Measurements from ENCODE around the gene NUBP1.
"Not testable (repeated sequence)": the region's sequence is repeated elsewhere in the genome, so short reads cannot be mapped to it uniquely, and the experiment has no call there.

NUBP1 gene

DNA sequence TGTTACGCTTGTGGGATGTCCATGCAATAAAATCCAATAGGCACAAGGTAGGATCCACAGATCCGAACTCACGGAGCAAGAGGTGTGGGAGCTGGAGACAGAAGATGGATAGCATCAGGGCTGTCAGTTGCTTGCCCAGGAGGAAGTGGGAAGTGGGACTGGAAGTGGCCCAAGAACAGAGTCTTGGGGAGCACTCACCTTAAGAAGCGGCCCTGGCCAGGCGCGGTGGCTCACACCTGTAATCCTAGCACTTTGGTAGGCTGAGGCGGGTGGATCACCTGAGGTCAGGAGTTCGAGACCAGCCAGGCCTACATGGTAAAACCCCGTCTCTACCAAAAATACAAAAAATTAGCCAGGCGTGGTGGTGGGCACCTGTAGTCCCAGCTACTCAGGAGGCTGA, 2.4 kb upstream of the NUBP1 start:
- not testable (repeated sequence) for H3K9me3 Mint-ChIP-seq; DNase-seq (ENCODE audit: low spot score in 2 of 2); H3K4me3 Mint-ChIP-seq; ATAC-seq; H3K27ac Mint-ChIP-seq
- H3K4me1 Mint-ChIP-seq: peaks cover 58% of the 10 kb centered on the region
- peaks cover 13% of the 10 kb centered on the region for H3K36me3 Mint-ChIP-seq

- H3K4me3 Mint-ChIP-seq: no peak overlapping the region
- no peak overlapping the region for H3K27ac Mint-ChIP-seq
- H3K4me1 Mint-ChIP-seq: peaks cover 62% of the 10 kb centered on the region
- H3K9me3 Mint-ChIP-seq: no peaks in the 10 kb centered on the region
- ATAC-seq (no peak), DNase-seq (ENCODE audit: low spot score in 2 of 2) (no peak)
- H3K36me3 Mint-ChIP-seq: peaks cover 19% of the 10 kb centered on the region
These were observed 1.8 kb upstream of the NUBP1 start for GRCh38 chr16:10741844-10742243.

DNA sequence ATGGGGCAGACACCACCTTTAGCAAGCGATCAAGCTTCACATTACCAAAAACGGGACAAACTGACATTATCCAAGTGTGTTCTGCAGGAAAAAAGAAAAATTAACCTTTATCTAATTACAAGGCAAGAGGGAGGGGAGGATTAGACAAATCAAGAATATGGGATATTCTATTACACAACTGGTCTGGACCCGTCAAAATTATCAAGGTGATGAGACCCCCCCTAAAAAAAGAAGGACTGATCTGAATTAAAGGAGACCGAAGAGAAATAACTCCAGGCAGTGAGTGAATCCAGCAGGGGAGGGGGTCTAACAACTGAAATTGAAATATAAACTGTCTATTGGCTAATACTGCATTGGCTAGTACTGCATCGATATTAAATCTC, 424 bp upstream of the NUBP1 start:
- Mint-ChIP-seq H3K27ac (peak overlapping the region; percentile 98), H3K9me3 (no peaks in the 10 kb centered on the region), H3K4me3 (peak overlapping the region; percentile 86), H3K4me1 (peaks cover 61% of the 10 kb centered on the region), H3K36me3 (peaks cover 33% of the 10 kb centered on the region)
- ATAC-seq (no peak), DNase-seq (ENCODE audit: low spot score in 2 of 2) (no peak)

- ATAC-seq (no peak), DNase-seq (ENCODE audit: low spot score in 2 of 2) (no peak)
- H3K9me3 Mint-ChIP-seq: no peaks in the 10 kb centered on the region
- H3K27ac Mint-ChIP-seq: peak overlapping the region; percentile 98
- H3K4me1 Mint-ChIP-seq: peaks cover 65% of the 10 kb centered on the region
- H3K36me3 Mint-ChIP-seq: peaks cover 46% of the 10 kb centered on the region
- H3K4me3 Mint-ChIP-seq: peak overlapping the region; percentile 86
These were observed 858 bp downstream of the NUBP1 start for GRCh38 chr16:10744370-10745030.

DNA sequence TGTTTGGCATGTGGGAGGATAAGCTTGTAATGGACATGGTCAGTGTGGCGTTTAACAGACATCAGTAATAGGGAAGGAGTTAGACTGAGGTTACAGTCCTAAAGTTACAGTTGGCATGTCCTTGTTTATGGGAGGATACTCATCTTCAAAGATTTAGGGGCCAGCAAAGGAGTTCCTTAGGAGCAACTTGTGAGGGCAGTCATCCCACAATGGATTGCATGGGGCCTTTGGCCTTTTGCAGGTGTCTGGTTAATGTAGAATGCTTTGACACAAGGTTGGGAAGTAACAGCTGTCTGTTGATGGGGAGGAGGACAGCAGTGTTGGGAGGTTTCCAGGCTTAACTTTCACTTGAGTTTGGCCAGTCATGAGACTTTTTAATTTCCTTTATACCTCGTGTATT, 2.2 kb downstream of the NUBP1 start:
- DNase-seq (ENCODE audit: low spot score in 2 of 2): no peak
- Mint-ChIP-seq H3K36me3 (peaks cover 59% of the 10 kb centered on the region), H3K27ac (peak overlapping the region; percentile 7), H3K9me3 (no peaks in the 10 kb centered on the region), H3K4me1 (peaks cover 58% of the 10 kb centered on the region), H3K4me3 (no peak overlapping the region)
- no peak for ATAC-seq

DNA sequence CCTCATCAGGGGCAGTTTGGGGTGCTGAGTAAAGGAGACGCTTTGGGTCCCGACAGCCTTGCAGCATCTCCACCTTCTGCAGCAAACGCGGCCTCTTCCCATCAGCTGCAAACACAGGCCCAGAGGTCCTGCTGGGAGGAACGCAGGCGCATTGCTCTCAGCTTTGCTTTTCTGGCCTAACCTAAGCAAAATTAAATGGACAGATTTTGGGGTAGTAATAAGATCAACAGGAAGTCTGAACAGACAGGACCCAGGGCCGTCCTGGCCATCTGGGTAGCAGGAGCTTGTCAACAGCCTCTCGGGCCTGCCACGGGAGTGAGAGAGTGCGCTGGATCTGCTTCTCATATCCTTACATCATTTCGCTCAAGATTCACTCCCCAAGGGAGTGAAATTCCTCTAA, 7.2 kb downstream of the NUBP1 start:
- no peak for DNase-seq (ENCODE audit: low spot score in 2 of 2)
- Mint-ChIP-seq H3K4me3 (no peak overlapping the region), H3K9me3 (no peaks in the 10 kb centered on the region), H3K27ac (peak overlapping the region; percentile 80), H3K4me1 (peaks cover 61% of the 10 kb centered on the region), H3K36me3 (peaks cover 98% of the 10 kb centered on the region)
- ATAC-seq: no peak

GRCh38 chr16:10751291-10751697, 7.7 kb downstream of the NUBP1 start:
- H3K9me3 Mint-ChIP-seq: no peaks in the 10 kb centered on the region
- peaks cover 98% of the 10 kb centered on the region for H3K36me3 Mint-ChIP-seq
- peaks cover 59% of the 10 kb centered on the region for H3K4me1 Mint-ChIP-seq
- peak in 1 of 2 donors; percentile 66 for DNase-seq (ENCODE audit: low spot score in 2 of 2)
- no peak overlapping the region for H3K4me3 Mint-ChIP-seq
- H3K27ac Mint-ChIP-seq: peak overlapping the region; percentile 80
- ATAC-seq: peak; percentile 79

DNA sequence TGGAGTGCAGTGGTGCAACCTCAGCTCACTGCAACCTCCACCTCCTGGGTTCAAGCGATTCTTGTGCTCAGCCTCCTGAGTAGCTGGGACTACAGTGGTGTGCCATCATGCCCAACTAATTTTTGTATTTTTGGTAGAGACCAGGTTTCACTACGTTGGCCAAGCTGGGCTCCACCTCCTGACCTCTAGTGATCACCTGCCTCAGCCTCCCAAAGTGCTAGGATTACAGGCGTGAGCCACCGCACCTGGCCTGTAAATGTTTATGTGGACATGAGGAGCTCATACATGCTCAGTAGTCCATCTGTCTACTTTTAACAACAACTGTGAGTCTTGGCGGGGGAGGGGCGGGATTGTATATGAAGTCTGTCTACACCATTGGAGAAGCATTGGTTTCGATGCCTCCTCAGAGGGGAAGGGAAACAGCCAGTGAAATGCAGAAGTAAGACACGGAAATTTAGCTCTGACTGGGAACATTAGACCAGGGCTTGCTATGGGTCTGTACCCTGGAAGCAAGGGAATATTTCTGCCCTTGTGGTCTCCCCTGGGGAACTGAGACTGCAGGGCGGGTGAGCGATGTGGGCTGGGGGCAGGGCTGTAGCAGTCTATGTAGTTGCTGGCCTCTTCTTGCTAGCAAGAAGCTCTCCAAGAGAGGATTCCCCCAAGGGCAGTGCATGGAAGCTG, 9.3 kb downstream of the NUBP1 start:
- ATAC-seq (no peak), DNase-seq (ENCODE audit: low spot score in 2 of 2) (no peak)
- no peak overlapping the region for H3K4me3 Mint-ChIP-seq
- no peaks in the 10 kb centered on the region for H3K9me3 Mint-ChIP-seq
- peak overlapping the region; percentile 70 for H3K27ac Mint-ChIP-seq
- peaks cover 98% of the 10 kb centered on the region for H3K36me3 Mint-ChIP-seq
- peaks cover 57% of the 10 kb centered on the region for H3K4me1 Mint-ChIP-seq

DNA sequence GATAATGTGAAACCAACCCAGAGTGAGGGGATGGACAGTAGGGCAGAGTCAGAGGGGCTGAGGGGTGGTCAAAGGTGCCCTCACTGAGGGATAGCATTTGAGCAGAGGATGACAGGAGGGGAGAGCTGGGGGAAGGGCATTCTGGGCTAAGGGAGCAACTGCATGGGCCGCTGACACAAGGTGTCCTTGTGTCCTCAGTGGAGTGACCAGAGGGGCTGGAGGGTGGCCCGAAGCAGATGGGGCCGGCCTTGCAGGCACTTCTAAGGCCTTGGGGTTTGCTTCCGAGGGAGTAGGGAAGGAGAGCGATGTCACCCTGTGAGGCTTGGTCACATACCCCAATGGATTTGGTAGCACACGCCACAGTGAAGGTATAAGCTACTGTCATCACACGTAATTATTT, 10.0 kb downstream of the NUBP1 start:
- H3K36me3 Mint-ChIP-seq: peaks cover 98% of the 10 kb centered on the region
- ATAC-seq: no peak
- no peak overlapping the region for H3K4me3 Mint-ChIP-seq
- DNase-seq (ENCODE audit: low spot score in 2 of 2): no peak
- peak overlapping the region; percentile 70 for H3K27ac Mint-ChIP-seq
- peaks cover 53% of the 10 kb centered on the region for H3K4me1 Mint-ChIP-seq
- no peaks in the 10 kb centered on the region for H3K9me3 Mint-ChIP-seq

GRCh38 chr16:10754941-10755340, 11.3 kb downstream of the NUBP1 start:
- Mint-ChIP-seq H3K9me3 (no peaks in the 10 kb centered on the region), H3K4me1 (peaks cover 42% of the 10 kb centered on the region), H3K27ac (no peak overlapping the region), H3K36me3 (peaks cover 98% of the 10 kb centered on the region), H3K4me3 (no peak overlapping the region)
- DNase-seq (ENCODE audit: low spot score in 2 of 2): no peak
- ATAC-seq: peak; percentile 82

DNA sequence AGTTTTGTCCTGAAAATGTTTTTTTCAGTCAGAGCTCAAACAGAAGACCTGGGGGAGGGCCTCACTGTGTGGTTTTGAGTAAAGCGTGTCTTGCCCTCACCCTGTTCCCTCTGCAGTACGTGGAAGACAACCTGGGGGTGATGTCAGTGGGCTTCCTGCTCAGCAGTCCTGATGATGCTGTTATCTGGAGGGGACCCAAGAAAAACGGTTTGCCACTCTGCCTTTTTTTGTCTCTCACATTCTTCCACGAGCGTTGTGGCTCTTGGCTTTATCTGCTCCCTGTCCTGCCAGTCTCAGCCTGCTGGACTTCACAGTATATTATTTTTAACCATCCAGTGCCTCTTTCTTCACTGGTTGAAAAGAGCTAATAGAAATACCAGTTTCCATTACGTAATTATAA, 12.9 kb downstream of the NUBP1 start:
- Mint-ChIP-seq H3K27ac (no peak overlapping the region), H3K9me3 (no peaks in the 10 kb centered on the region), H3K4me3 (no peak overlapping the region), H3K4me1 (peaks cover 37% of the 10 kb centered on the region), H3K36me3 (peaks cover 98% of the 10 kb centered on the region)
- DNase-seq (ENCODE audit: low spot score in 2 of 2) (no peak), ATAC-seq (no peak)

DNA sequence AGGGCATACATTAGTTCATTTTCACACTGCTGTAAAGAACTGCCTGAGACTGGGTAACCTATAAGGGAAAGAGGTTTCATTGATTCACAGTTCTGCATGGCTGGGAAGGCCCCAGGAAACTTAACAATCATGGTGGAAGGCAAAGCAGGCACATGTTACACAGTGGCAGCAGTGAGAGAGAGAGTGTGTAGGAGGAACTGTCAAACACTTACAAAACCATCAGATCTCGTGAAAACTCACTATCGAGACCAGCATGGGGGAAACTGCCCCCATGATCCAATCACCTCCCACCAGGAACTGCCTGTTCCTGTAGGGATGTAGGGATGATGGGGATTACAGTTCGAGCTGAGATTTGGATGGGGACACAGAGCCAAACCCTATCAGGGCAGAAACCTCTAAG, 17.2 kb downstream of the NUBP1 start:
- Mint-ChIP-seq H3K36me3 (peaks cover 97% of the 10 kb centered on the region), H3K27ac (no peak overlapping the region), H3K4me3 (no peak overlapping the region)

DNA sequence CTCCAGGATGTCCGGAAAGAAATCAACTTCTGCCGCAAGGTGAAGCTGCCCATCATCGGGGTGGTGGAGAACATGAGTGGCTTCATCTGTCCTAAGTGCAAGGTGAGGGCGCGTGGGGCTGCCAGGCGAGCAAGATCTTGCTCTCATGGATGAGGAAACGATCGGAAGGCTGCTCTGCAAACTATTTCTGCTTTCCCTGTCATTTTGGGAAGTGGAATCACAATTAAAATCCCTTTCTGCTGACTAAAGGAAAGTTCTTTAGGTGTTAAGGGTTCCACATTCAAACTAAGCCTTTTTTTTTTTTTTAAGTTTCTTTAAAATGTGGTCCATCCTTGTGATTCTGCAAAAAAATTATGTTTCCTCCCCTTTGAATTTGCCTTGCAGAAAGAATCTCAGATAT, 17.7 kb downstream of the NUBP1 start:
- Mint-ChIP-seq H3K9me3 (no peaks in the 10 kb centered on the region), H3K4me1 (peaks cover 44% of the 10 kb centered on the region), H3K4me3 (no peak overlapping the region), H3K36me3 (peaks cover 95% of the 10 kb centered on the region), H3K27ac (no peak overlapping the region)
- DNase-seq (ENCODE audit: low spot score in 2 of 2): no peak
- ATAC-seq: no peak

More for the DNA sequence above, 17.2 kb downstream of the NUBP1 start:
- H3K4me1 Mint-ChIP-seq: peaks cover 39% of the 10 kb centered on the region
- DNase-seq (ENCODE audit: low spot score in 2 of 2) (no peak), ATAC-seq (no peak)
- H3K9me3 Mint-ChIP-seq: no peaks in the 10 kb centered on the region

DNA sequence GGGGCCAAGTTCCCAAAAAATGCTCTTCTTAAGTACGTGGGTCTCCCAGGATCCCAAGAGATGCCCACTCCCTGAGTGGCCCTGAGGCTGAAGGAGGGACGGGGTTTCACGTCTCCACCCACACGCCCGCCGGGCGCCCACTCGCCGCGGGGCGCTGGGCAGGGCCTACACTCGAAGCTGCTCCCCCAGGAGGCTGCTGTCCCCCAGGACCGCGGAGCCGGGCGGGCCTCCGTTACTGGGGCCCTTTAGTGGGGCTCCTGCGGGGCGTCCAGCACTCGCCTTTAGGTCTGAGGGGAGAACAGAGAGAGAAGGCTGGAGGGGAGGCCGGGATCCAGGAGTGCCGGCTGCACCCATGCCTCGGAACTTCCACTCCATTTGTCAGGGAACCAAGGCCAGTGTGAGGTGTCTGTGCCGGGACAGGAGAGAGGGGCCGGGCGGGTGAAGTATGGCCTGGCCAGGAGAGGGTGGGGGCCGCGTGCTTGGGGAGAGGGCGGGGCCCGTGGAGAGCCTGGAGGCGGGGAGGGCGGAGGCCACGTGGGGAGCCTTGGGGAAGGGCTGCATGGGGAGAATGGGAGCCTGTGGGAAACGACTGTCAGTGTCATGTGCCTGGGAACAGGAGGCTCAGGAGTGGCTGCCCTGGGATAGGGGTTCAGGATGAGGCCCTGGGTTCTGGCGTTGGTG, 18.8 kb downstream of the NUBP1 start:
- Mint-ChIP-seq H3K27ac (no peak overlapping the region), H3K4me3 (no peak overlapping the region), H3K4me1 (peaks cover 48% of the 10 kb centered on the region), H3K9me3 (no peaks in the 10 kb centered on the region), H3K36me3 (peaks cover 90% of the 10 kb centered on the region)
- DNase-seq (ENCODE audit: low spot score in 2 of 2) (no peak), ATAC-seq (no peak)

- ATAC-seq (no peak), DNase-seq (ENCODE audit: low spot score in 2 of 2) (no peak)
- Mint-ChIP-seq H3K36me3 (peaks cover 89% of the 10 kb centered on the region), H3K4me1 (peaks cover 53% of the 10 kb centered on the region), H3K4me3 (no peak overlapping the region), H3K27ac (no peak overlapping the region), H3K9me3 (no peaks in the 10 kb centered on the region)
These were observed 19.8 kb downstream of the NUBP1 start for GRCh38 chr16:10763456-10763855.

DNA sequence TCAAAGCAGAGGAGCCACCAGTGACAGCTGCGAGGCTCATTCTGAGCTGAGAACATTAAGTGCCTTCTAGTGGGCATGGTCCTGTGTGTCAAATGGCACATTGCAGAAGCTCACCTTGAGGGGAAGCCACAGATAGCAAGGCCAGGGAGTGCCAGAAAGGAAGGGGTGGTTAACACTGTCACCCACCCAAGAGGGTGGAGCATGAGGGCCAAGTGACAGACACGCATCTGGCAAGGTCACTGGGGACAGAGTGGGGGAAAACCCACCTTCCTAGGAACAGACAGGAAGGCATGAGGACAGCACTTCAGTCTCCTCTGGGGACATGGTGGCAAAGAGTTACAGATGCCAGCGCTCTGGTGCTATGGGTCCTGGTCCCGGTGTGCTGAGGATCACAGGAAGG, 22.1 kb downstream of the NUBP1 start:
- Mint-ChIP-seq H3K9me3 (no peaks in the 10 kb centered on the region), H3K4me3 (peak overlapping the region; percentile 53), H3K36me3 (peaks cover 74% of the 10 kb centered on the region), H3K4me1 (peaks cover 54% of the 10 kb centered on the region), H3K27ac (peak overlapping the region; percentile 94)
- peak in 1 of 2 donors; percentile 69 for DNase-seq (ENCODE audit: low spot score in 2 of 2)
- ATAC-seq: peak; percentile 95
